Hepatocyte (in vitro differentiated cells): ENCODE results near the gene FPR3. TPM values are rescaled to one million over a fixed set of nuclear protein-coding genes. Genes with fewer than 3 reads are reported as not detected.

ENCODE experiments used
- DNase-seq: peaks from one replicate; pipeline ENCODE4 v3.0.0-alpha.2; 2016; ENCODE audit warnings: low spot score
- H2AFZ ChIP-seq: fragments of 200-600 bp; sonication (generic); 2 replicates; pipeline ENCODE4 v1.6.0; 2016; ENCODE audit warnings: antibody characterized with exemption, mild to moderate bottlenecking
- H3K27ac ChIP-seq: fragments of 200-600 bp; sonication (generic); 2 replicates; pipeline ENCODE4 v1.5.1; 2016; ENCODE audit warnings: mild to moderate bottlenecking
- H3K27me3 ChIP-seq: fragments of 200-600 bp; sonication (generic); 2 replicates; pipeline ENCODE4 v1.6.1; 2016
- H3K36me3 ChIP-seq: fragments of 200-600 bp; sonication (generic); replicated peaks from 2 replicates; pipeline ENCODE4 v1.5.1; 2016; ENCODE audit warnings: low read depth; ENCODE audit not compliant: insufficient read depth
- H3K4me1 ChIP-seq: fragments of 200-600 bp; sonication (generic); 2 replicates; pipeline ENCODE4 v1.5.1; 2016; ENCODE audit warnings: mild to moderate bottlenecking, moderate library complexity; ENCODE audit not compliant: insufficient read depth
- H3K4me2 ChIP-seq: fragments of 200-600 bp; sonication (generic); 2 replicates; pipeline ENCODE4 v1.6.0; 2016
- H3K4me3 ChIP-seq: fragments of 200-600 bp; sonication (generic); 2 replicates; pipeline ENCODE4 v1.5.1; 2016; ENCODE audit warnings: mild to moderate bottlenecking
- H3K79me2 ChIP-seq: fragments of 200-600 bp; sonication (generic); 2 replicates; pipeline ENCODE4 v1.6.0; 2017; ENCODE audit warnings: mild to moderate bottlenecking
- H3K9me2 ChIP-seq: fragments of 200-600 bp; sonication (generic); replicated peaks from 2 replicates; pipeline ENCODE4 v1.6.0; 2017; ENCODE audit warnings: mild to moderate bottlenecking; ENCODE audit not compliant: insufficient read depth
- H3K9me3 ChIP-seq: fragments of 200-600 bp; sonication (generic); 2 replicates; pipeline ENCODE4 v1.5.1; 2016; ENCODE audit warnings: low read depth, mild to moderate bottlenecking
- H4K20me1 ChIP-seq: fragments of 200-600 bp; sonication (generic); 2 replicates; pipeline ENCODE4 v1.6.0; 2016; ENCODE audit warnings: mild to moderate bottlenecking; ENCODE audit not compliant: insufficient read depth, poor library complexity, severe bottlenecking
- CTCF ChIP-seq: fragments of 200-600 bp; sonication (generic); IDR thresholded peaks from 2 replicates; pipeline ENCODE4 v1.5.1; 2016; ENCODE audit warnings: antibody characterized with exemption, mild to moderate bottlenecking; ENCODE audit not compliant: poor library complexity
- EZH2 ChIP-seq: fragments of 200-600 bp; sonication (generic); IDR thresholded peaks from 2 replicates; pipeline ENCODE4 v1.6.1; 2016; ENCODE audit warnings: antibody characterized with exemption, mild to moderate bottlenecking, borderline replicate concordance
- EZH2phosphoT487 ChIP-seq: fragments of 200-600 bp; sonication (generic); IDR thresholded peaks from one replicate; pipeline ENCODE4 v1.6.1; 2018; ENCODE audit warnings: antibody characterized with exemption, mild to moderate bottlenecking, low read depth, moderate library complexity; ENCODE audit not compliant: unreplicated experiment, severe bottlenecking
- WGBS: methylation state at CpG from one replicate; pipeline ENCODE4 v1.1.6; 2016; ENCODE audit warnings: low lambda C conversion rate; ENCODE audit errors: missing lambda C conversion rate; 5-methylcytosine and 5-hydroxymethylcytosine counted together
- polyA plus RNA-seq: library from polyadenylated mRNA; unstranded; fragments of >200 nt; fragmentation: Nextera tagmentation; extraction: Ambion mirVana; gene quantifications from 2 replicates; pipeline ENCODE4 v1.2.1, GENCODE V29; 2016
- total RNA-seq: library from RNA; depleted of rRNA; stranded (reverse); fragments of >200 nt; gene quantifications from 2 replicates; pipeline ENCODE4 v1.2.3, GENCODE V29; 2014

The FPR3 gene
- total and polyA plus RNA-seq, 2 experiments from 2014 or later: not detected

- WGBS: 87% methylated on average over 20 of the region's 20 CpGs
- no peaks in the 10 kb centered on the region for H3K9me2 ChIP-seq
- H3K27ac ChIP-seq: no peak overlapping the region
- no peaks in the 10 kb centered on the region for H3K4me1 ChIP-seq
- peak; percentile 50 for DNase-seq
- no peaks in the 10 kb centered on the region for H3K36me3 ChIP-seq
- no peak overlapping the region for H3K4me3 ChIP-seq
- H4K20me1 ChIP-seq: no peaks in the 10 kb centered on the region
- H3K27me3 ChIP-seq: no peaks in the 10 kb centered on the region
- H3K79me2 ChIP-seq: no peaks in the 10 kb centered on the region
- no peak overlapping the region for H2AFZ ChIP-seq
- no peaks in the 10 kb centered on the region for H3K9me3 ChIP-seq
- TF ChIP-seq CTCF (no peak), EZH2 (no peak), EZH2phosphoT487 (no peak)
- no peak overlapping the region for H3K4me2 ChIP-seq
These were observed 4.2 kb downstream of the FPR3 start for GRCh38 chr19:51799034-51799773.

- no peak overlapping the region for H2AFZ ChIP-seq
- H3K27me3 ChIP-seq: no peaks in the 10 kb centered on the region
- no peaks in the 10 kb centered on the region for H3K9me3 ChIP-seq
- H3K79me2 ChIP-seq: no peaks in the 10 kb centered on the region
- no peak for TF ChIP-seq EZH2
- TF ChIP-seq CTCF: no peak
- TF ChIP-seq EZH2phosphoT487: no peak
- no peaks in the 10 kb centered on the region for H4K20me1 ChIP-seq
- no peaks in the 10 kb centered on the region for H3K9me2 ChIP-seq
- no peak overlapping the region for H3K27ac ChIP-seq
- no peak overlapping the region for H3K4me3 ChIP-seq
- H3K4me1 ChIP-seq: no peaks in the 10 kb centered on the region
- WGBS: 94% methylated on average over 13 of the region's 13 CpGs
- H3K36me3 ChIP-seq: no peaks in the 10 kb centered on the region
- DNase-seq: no peak
- no peak overlapping the region for H3K4me2 ChIP-seq
These were observed 5.0 kb downstream of the FPR3 start for GRCh38 chr19:51799774-51800472.

- Histone ChIP-seq H3K4me1 (no peaks in the 10 kb centered on the region), H2AFZ (no peak overlapping the region), H3K9me3 (no peaks in the 10 kb centered on the region), H3K4me2 (no peak overlapping the region), H3K27ac (no peak overlapping the region), H3K36me3 (no peaks in the 10 kb centered on the region), H3K4me3 (no peak overlapping the region), H3K27me3 (no peaks in the 10 kb centered on the region), H3K79me2 (no peaks in the 10 kb centered on the region), H4K20me1 (no peaks in the 10 kb centered on the region), H3K9me2 (no peaks in the 10 kb centered on the region)
- no peak for DNase-seq
- 84% methylated on average over 7 of the region's 7 CpGs for WGBS
- TF ChIP-seq EZH2phosphoT487 (no peak), EZH2 (no peak), CTCF (no peak)
These were observed 5.7 kb downstream of the FPR3 start for GRCh38 chr19:51800473-51801244.
